Esophagus squamous epithelium (tissue), 4 donors: ENCODE results near the gene WNT9A.

Experiments
- CTCF ChIP-seq, 6 experiments: fragments of 450-650 bp in 4 of 6; fragments of 200-600 bp in 2 of 6; sonication (generic) in 2 of 6; IDR thresholded peaks; one replicate each; pipeline ENCODE4 v1.5.1; 2016 to 2019; ENCODE audit warnings: antibody characterized with exemption in 6 of 6, mild to moderate bottlenecking in 4 of 6, moderate library complexity in 4 of 6
- POLR2A ChIP-seq, 4 donors: fragments of 450-650 bp; IDR thresholded peaks; one replicate each; pipeline ENCODE4 v1.6.1; 2017; ENCODE audit warnings: antibody characterized with exemption in 4 of 4, mild to moderate bottlenecking in 4 of 4, moderate library complexity in 3 of 4

GRCh38 chr1:227961651-227962466 is 14.1 kb upstream of the WNT9A start:
- TF ChIP-seq CTCF (IDR thresholded peaks at IDR 0.05), result no peak
- TF ChIP-seq POLR2A (IDR thresholded peaks at IDR 0.05), result no peak
